ENCODE data around the gene C3orf85.
"Not testable (repeated sequence)": the region's sequence is repeated elsewhere in the genome, so short reads cannot be mapped to it uniquely, and the experiment has no call there.

The C3orf85 gene

GRCh38 chr3:109136523-109136922, at the start of gene C3orf85:
Gene C3orf85 (plus strand): TSS chr3:109136719. CDS start chr3:109136848, 129 bp downstream.
- DNase-seq = no peak

GRCh38 chr3:109089265-109089664, 47.3 kb upstream of the C3orf85 start:
- no peak for DNase-seq

GRCh38 chr3:109091846-109092245, 44.7 kb upstream of the C3orf85 start:
- no peak for DNase-seq

GRCh38 chr3:109093561-109093960, 43.0 kb upstream of the C3orf85 start:
- no peak for DNase-seq

GRCh38 chr3:109095166-109095565, 41.4 kb upstream of the C3orf85 start:
- DNase-seq = no peak

- no peak for DNase-seq
Measured at GRCh38 chr3:109098079-109098644, 38.4 kb upstream of the C3orf85 start.

GRCh38 chr3:109109574-109109973, 26.9 kb upstream of the C3orf85 start:
- no peak for DNase-seq

- DNase-seq = no peak
Measured at GRCh38 chr3:109112946-109113760, 23.4 kb upstream of the C3orf85 start.

GRCh38 chr3:109114746-109115145, 21.8 kb upstream of the C3orf85 start:
- no peak for DNase-seq

- DNase-seq = no peak
Measured at GRCh38 chr3:109115451-109115850, 21.1 kb upstream of the C3orf85 start.

GRCh38 chr3:109116031-109116430, 20.5 kb upstream of the C3orf85 start:
- DNase-seq = no peak

GRCh38 chr3:109117939-109118338, 18.6 kb upstream of the C3orf85 start, which contains the start of gene MORC1:
Gene MORC1 (minus strand): TSS chr3:109118134. CDS start chr3:109118059, 75 bp downstream.
- DNase-seq = no peak

- no peak for DNase-seq
Measured at GRCh38 chr3:109118584-109118983, 17.9 kb upstream of the C3orf85 start.

- DNase-seq = no peak
Measured at GRCh38 chr3:109122690-109123089, 13.8 kb upstream of the C3orf85 start.

GRCh38 chr3:109125902-109126301, 10.6 kb upstream of the C3orf85 start:
- no peak for DNase-seq

- no peak for DNase-seq
Measured at GRCh38 chr3:109127553-109127952, 9.0 kb upstream of the C3orf85 start.

GRCh38 chr3:109131276-109131675, 5.2 kb upstream of the C3orf85 start:
- no peak for DNase-seq

GRCh38 chr3:109132801-109133473, 3.6 kb upstream of the C3orf85 start:
- DNase-seq = no peak

GRCh38 chr3:109133474-109133816, 3.1 kb upstream of the C3orf85 start:
- DNase-seq = not testable (repeated sequence)

- no peak for DNase-seq
Measured at GRCh38 chr3:109137761-109138160, 1.2 kb downstream of the C3orf85 start.

GRCh38 chr3:109140318-109140717, 3.8 kb downstream of the C3orf85 start:
- DNase-seq = no peak

GRCh38 chr3:109143646-109144045, 7.1 kb downstream of the C3orf85 start:
- no peak for DNase-seq

GRCh38 chr3:109149078-109149477, 12.6 kb downstream of the C3orf85 start:
- no peak for DNase-seq

- DNase-seq = no peak
Measured at GRCh38 chr3:109152320-109152719, 15.8 kb downstream of the C3orf85 start.

Data from stimulated activated CD8-positive, alpha-beta memory T cell treated with anti-CD3 and anti-CD28 coated beads, Interleukin-4, amount 100 ng/mL, for 48 hours (primary cell).